ENCODE data around the gene RNF145.

Gene RNF145

DNA sequence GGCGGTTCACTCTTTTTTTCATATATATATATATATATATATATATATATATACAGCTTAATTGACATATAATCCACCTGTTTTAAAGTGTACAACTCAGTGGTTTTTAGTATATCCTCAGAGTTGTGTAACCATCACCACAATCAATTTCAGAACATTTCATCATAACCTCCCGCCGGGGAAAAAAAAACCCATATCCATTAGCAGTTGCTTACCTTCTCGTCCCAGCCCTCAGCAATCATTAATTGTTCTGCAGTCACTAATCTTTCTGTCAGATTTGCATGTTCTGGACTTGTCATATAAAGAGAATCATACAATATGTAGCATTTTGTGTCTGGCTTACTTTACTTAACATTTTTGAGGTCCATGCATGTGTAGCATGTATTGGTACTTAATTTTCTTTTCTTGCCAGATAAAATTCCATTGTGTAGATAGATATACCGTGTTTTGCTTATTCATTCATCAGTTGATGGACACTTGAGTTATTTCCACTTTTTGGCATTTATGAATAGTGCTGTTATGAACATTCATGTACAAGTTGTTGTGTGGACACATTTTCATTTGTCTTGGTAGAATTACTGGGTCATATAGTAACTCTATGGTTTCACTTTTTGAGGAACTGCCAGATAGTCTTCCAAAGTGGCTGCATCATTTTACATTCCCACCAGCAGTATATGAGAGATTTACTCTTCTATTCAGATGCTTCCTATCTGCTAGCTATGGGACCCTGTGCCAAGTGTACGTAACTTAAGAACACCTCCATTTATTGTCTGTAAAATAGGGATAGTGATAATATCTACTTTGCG, 3.5 kb upstream of the RNF145 start:
- in situ Hi-C loops (cut with MboI; ENCODE audit: low pct_unique_long_range_greater_than_20kb, low sequenced_read_pairs, unreplicated experiment): no loop called here
- DNase-seq (ENCODE audit: low spot score): no peak
- TF ChIP-seq, protein P1, sequence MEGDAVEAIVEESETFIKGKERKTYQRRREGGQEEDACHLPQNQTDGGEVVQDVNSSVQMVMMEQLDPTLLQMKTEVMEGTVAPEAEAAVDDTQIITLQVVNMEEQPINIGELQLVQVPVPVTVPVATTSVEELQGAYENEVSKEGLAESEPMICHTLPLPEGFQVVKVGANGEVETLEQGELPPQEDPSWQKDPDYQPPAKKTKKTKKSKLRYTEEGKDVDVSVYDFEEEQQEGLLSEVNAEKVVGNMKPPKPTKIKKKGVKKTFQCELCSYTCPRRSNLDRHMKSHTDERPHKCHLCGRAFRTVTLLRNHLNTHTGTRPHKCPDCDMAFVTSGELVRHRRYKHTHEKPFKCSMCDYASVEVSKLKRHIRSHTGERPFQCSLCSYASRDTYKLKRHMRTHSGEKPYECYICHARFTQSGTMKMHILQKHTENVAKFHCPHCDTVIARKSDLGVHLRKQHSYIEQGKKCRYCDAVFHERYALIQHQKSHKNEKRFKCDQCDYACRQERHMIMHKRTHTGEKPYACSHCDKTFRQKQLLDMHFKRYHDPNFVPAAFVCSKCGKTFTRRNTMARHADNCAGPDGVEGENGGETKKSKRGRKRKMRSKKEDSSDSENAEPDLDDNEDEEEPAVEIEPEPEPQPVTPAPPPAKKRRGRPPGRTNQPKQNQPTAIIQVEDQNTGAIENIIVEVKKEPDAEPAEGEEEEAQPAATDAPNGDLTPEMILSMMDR (IDR thresholded peaks at IDR 0.05; ENCODE audit: extremely low read depth, insufficient read depth, missing control alignments): no peak

DNA sequence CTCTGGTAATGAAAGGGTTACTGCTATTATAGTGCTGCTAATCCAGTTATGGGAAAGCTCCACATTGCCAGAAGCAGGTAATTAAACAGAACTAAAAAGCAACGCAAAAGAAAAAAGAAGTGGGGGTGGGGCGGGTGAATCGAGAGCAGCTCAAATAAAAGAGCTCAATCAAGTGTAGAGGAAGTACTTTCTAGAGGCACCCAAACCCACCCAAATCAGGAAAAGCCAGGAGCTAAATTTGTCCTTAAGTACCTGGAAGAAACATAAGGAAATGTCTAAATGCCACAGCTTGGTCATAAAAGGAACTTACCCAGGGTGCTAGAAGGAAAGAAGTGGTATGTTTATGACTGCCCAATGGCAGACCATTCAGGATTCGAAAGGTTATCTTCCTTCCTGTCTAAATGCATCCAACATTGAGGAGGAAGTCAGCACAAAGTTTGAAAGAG, 2.4 kb upstream of the RNF145 start:
- in situ Hi-C loops (cut with MboI; ENCODE audit: low pct_unique_long_range_greater_than_20kb, low sequenced_read_pairs, unreplicated experiment): no loop called here
- TF ChIP-seq, protein P1 (IDR thresholded peaks at IDR 0.05; ENCODE audit: extremely low read depth, insufficient read depth, missing control alignments): no peak
- no peak for DNase-seq (ENCODE audit: low spot score)

DNA sequence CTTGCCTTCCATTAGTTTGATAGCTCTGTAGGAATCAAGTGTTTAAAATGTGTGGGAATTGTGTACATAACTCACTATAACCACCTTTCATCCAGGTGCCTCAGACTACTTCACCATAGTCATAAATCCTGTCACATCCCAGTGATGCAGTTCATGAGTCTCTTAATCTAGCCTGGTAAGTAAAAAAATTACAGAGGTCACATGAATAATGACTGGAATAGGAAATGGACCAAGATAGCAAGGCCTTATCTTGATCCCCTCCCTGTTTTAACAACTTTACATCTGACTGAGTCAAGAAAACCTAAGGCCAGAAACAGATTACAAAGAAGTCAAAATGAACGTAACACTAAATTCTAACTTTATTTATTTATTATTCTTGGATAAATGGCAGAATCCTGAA, 1.5 kb upstream of the RNF145 start:
- no peak for DNase-seq (ENCODE audit: low spot score)
- in situ Hi-C loops (cut with MboI; ENCODE audit: low pct_unique_long_range_greater_than_20kb, low sequenced_read_pairs, unreplicated experiment): no loop called here
- TF ChIP-seq, protein P1 (IDR thresholded peaks at IDR 0.05; ENCODE audit: extremely low read depth, insufficient read depth, missing control alignments): no peak

DNA sequence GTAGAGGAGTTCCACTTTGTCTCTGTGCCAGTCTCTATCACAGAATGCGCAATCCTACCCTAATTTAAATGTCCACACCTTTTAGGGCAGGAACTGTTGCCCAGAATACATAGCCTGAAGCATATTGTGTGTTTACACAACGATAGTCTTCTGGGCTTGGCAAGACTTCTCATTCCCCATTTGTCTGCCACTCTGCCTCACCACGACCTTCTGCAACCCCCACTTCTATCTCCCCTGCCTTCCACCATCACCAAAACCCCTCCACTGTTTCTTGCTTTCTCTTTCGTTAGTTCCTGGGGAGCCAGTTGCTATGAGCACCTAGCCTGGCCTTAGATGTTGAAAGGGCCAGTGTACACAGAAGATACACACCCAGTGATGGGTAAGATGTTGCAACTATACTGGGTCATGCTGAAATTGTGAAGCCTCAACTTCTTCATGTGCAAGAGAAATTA, 883 bp upstream of the RNF145 start:
- peak; percentile 28 for DNase-seq (ENCODE audit: low spot score)
- TF ChIP-seq, protein P1 (IDR thresholded peaks at IDR 0.05; ENCODE audit: extremely low read depth, insufficient read depth, missing control alignments): no peak

DNA sequence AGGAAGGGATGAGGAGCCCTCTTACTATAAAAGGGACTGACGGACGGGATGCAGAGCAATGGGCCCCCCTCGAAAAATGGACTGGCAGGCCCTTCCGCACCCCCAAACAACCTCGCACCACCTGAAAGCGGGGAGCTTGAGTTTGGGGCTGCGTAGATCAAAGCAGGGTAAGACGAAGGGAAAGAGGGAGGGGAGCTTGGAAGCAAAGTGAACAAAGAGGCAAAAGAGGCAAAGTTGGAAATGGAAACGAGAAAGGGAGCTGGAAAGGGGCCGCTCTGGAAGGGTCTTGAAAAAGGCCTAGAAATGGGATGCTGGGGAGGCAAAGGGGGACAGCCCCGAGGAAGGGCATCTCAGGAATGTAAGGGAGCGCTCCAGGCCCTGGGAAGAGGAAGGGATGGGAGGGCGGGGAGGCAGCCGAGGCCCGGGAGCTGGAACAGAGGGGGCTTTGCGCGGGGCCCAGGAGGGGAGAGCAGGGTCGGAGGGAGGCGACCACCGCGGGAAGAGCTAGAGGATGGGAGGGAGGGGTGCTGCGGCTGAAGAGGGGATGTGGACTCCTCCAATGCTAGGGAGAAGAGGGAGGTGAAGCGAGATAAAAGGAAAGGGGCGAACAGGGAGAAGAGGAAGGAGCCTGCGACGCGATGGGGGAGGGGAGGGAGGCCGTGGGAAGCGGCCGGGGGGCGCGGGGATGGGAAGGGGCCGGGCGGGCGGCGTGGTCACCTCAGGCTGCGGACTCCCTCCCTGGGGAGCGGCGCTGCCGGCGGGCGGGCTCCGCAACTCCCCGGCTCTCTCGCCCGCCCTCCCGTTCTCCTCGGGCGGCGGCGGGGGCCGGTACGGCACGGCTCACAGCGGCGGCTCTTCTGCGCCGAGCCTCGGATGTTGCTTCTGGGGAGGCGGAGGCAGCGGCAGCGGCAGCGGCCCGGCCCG, 577 bp downstream of the RNF145 start:
- TF ChIP-seq, protein P1 (IDR thresholded peaks at IDR 0.05; ENCODE audit: extremely low read depth, insufficient read depth, missing control alignments): no peak
- in situ Hi-C loops (cut with MboI; ENCODE audit: low pct_unique_long_range_greater_than_20kb, low sequenced_read_pairs, unreplicated experiment): no loop called here
- DNase-seq (ENCODE audit: low spot score): no peak

More for the DNA sequence above, 883 bp upstream of the RNF145 start:
- in situ Hi-C loops (cut with MboI; ENCODE audit: low pct_unique_long_range_greater_than_20kb, low sequenced_read_pairs, unreplicated experiment): no loop called here

DNA sequence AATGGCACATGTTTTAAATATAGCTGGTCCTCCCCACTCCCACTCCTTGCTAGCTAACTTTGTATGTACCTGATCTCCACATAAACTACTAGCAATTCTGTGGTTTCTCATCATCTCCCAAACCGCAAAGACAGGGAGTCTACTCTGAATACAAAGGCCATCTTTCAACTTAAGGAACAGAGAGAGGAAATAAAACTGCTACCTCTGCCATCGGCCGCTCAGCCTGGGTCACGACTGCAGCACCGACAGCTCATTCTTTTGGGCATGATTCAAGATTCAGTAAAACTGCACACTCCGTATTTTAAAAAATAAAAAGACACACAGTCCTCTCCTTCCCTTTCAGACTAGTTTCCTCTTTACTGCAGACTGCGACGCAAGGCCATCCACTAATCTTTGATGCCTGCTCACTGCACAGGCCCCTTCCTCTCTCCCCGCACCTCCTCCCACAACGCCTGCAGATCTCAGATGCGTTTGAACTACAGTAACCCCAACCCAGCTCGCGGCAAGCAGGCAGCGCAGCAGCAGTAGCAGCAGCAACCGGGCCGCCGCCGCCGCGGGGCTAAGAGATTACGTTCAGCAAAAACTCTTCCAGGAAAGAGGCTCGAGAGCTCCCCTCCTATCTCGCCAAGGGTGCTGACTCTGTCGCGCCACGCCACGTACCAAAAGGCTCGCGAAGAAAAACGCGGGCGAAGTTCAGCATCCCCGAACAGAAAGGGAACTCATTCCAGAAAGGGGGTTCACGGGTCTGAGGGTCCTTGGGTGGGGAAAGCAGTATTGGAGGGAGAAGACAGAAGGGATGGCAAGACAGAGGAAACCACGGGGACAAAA, 1.5 kb downstream of the RNF145 start:
- TF ChIP-seq, protein P1 (IDR thresholded peaks at IDR 0.05; ENCODE audit: extremely low read depth, insufficient read depth, missing control alignments): no peak
- peak; percentile 74 for DNase-seq (ENCODE audit: low spot score)
- in situ Hi-C loops (cut with MboI; ENCODE audit: low pct_unique_long_range_greater_than_20kb, low sequenced_read_pairs, unreplicated experiment): no loop called here

All from GM13977 (cell line).